Hepatic stellate cell (primary cell): ENCODE measurements around the gene ZNF799.
"Not testable (repeated sequence)": the region's sequence is repeated elsewhere in the genome, so short reads cannot be mapped to it uniquely, and the experiment has no call there.

Source experiments
- DNase-seq: peaks from one replicate; pipeline ENCODE4 v3.0.0; 2011; ENCODE audit warnings: low spot score

The ZNF799 gene

GRCh38 chr19:12362236-12362635, 38.8 kb downstream of the ZNF799 start:
- DNase-seq: not testable (repeated sequence)

DNA sequence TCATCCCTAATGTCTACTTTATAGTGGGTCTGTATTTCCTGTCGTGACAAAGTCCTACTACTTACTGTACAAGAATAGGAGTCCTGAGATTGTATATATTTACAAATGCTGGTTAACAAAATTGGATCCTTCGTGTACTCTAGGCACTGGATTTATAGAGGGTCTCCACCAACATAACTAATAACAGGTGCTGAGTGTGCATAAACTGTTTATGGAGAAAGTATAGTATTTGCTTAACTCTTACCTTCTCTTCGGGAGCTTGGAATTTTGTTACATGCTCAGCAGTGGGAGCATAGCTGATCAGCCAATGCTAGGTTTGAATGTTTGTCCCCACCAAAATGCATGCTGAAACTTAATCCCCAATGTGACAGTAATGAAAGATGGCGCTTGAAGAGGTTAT, 47.7 kb downstream of the ZNF799 start:
- no peak for DNase-seq

DNA sequence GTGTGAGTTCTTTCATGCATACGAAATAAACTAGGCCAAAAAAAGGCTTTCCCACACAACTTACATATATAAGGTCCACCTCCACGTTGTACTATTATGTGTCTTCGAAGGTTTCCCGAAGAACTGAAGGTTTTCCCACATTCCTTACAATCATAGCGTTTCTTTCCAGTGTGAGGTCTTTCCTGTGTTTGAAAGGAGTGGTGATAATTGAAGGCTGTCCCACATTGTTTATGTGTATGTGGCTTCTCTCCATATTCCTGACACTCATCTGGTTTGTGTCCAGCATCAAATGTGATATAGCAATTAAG, 50.2 kb downstream of the ZNF799 start:
- DNase-seq: no peak

DNA sequence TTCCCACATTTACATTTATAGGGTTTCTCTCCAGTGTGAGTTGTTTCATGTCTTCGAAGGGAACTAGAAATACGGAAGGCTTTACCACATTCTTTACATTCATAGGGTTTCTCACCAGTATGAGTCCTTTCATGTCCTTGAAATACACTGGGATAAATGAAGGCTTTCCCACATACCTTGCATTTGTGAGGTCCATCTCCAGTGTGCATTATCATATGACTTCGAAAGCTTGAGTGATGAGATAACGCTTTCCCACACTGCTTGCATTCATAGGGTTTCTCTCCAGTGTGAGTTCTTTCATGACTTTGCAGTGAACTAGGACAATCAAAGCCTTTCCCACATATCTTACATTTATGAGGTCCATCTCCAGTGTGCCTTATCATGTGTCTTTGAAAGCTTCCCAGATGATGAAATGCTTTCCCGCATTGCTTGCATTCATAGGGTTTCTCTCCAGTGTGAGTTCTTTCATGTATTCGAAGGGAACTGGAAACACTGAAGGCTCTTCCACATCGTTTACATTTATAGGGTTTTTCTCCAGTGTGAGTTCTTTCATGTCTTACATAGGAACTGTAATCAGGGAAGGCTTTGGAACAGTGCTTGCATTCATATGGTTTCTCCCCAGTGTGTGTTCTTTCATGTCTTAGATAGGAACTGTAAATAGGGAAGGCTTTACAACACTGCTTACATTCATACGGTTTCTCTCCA, 50.7 kb downstream of the ZNF799 start:
- no peak for DNase-seq

GRCh38 chr19:12346896-12347295, 54.2 kb downstream of the ZNF799 start:
- no peak for DNase-seq

GRCh38 chr19:12345197-12345596, 55.9 kb downstream of the ZNF799 start:
- DNase-seq: no peak
